ENCODE data around the gene TMEM243. TPM values are rescaled to one million over a fixed set of nuclear protein-coding genes. Genes with fewer than 3 reads are reported as not detected.

TMEM243 gene, protein sequence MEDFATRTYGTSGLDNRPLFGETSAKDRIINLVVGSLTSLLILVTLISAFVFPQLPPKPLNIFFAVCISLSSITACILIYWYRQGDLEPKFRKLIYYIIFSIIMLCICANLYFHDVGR
- total RNA-seq (50.3 TPM), polyA plus RNA-seq (ENCODE audit: insufficient read depth, low read depth, low replicate concordance) (37.7 TPM)
- long read RNA-seq, donor 1, transcript TMEM243-201 (4 exons, 1,063 nt): major isoform, 8 of 13 reads
- long read RNA-seq, donor 1, partial matches to known transcripts: 0 of 13 reads
- long read RNA-seq, donor 1, other reads (novel, unspliced or antisense): 0 of 13 reads
- long read RNA-seq, donor 2, partial matches to known transcripts: 0 of 5 reads
- long read RNA-seq, donor 2, other reads (novel, unspliced or antisense): 0 of 5 reads
- long read RNA-seq, donor 3, transcript TMEM243-201 (4 exons, 1,063 nt): major isoform, 18 of 23 reads
- long read RNA-seq, donor 3, partial matches to known transcripts: 0 of 23 reads
- long read RNA-seq, donor 3, other reads (novel, unspliced or antisense): 0 of 23 reads
- long read RNA-seq, donor 4, transcript TMEM243-201 (4 exons, 1,063 nt): major isoform, 10 of 14 reads
- long read RNA-seq, donor 4, partial matches to known transcripts: 0 of 14 reads
- long read RNA-seq, donor 4, other reads (novel, unspliced or antisense): 0 of 14 reads
- long read RNA-seq, donor 5, partial matches to known transcripts: 0 of 2 reads
- long read RNA-seq, donor 5, other reads (novel, unspliced or antisense): 0 of 2 reads
- long read RNA-seq, donor 6, transcript TMEM243-201 (4 exons, 1,063 nt): major isoform, 14 of 18 reads
- long read RNA-seq, donor 6, partial matches to known transcripts: 0 of 18 reads
- long read RNA-seq, donor 6, other reads (novel, unspliced or antisense): 0 of 18 reads
- long read RNA-seq, donor 7, transcript TMEM243-201 (4 exons, 1,063 nt): major isoform, 24 of 40 reads
- long read RNA-seq, donor 7, transcript TMEM243-203 (5 exons, 1,273 nt): minor isoform, 11 of 40 reads
- long read RNA-seq, donor 7, partial matches to known transcripts: 1 of 40 reads
- long read RNA-seq, donor 7, other reads (novel, unspliced or antisense): 4 of 40 reads
- long read RNA-seq, donor 8, transcript TMEM243-201 (4 exons, 1,063 nt): major isoform, 11 of 16 reads
- long read RNA-seq, donor 8, transcript TMEM243-203 (5 exons, 1,273 nt): minor isoform, 5 of 16 reads
- long read RNA-seq, donor 8, partial matches to known transcripts: 0 of 16 reads
- long read RNA-seq, donor 8, other reads (novel, unspliced or antisense): 0 of 16 reads
- long read RNA-seq, donor 9, transcript TMEM243-201 (4 exons, 1,063 nt): major isoform, 11 of 15 reads
- long read RNA-seq, donor 9, partial matches to known transcripts: 0 of 15 reads
- long read RNA-seq, donor 9, other reads (novel, unspliced or antisense): 0 of 15 reads
- long read RNA-seq, donor 10, transcript TMEM243-201 (4 exons, 1,063 nt): major isoform, 8 of 12 reads
- long read RNA-seq, donor 10, partial matches to known transcripts: 0 of 12 reads
- long read RNA-seq, donor 10, other reads (novel, unspliced or antisense): 0 of 12 reads

GRCh38 chr7:87219545-87220025 is at the start of gene TMEM243:
Gene TMEM243 (minus strand): TSS chr7:87219732. CDS start chr7:87219503, 229 bp downstream.
- no peak for FAIRE-seq
- intact Hi-C loops (cut with DNase I): no loop called here

GRCh38 chr7:87267239-87267900 is 47.8 kb upstream of the TMEM243 start:
- no peak overlapping the region for H3K4me3 ChIP-seq (ENCODE audit: low read length in 3 of 3)
- no peak for FAIRE-seq
- intact Hi-C loops (cut with DNase I): no loop called here
- no peak overlapping the region for H3K27ac ChIP-seq (ENCODE audit: low read depth in 2 of 2, low read length in 2 of 2)
- H3K9me3 ChIP-seq (ENCODE audit: control insufficient read depth in 2 of 3, insufficient read depth in 1 of 3, low read length in 3 of 3): no peaks in the 10 kb centered on the region
- TF ChIP-seq, protein P1, sequence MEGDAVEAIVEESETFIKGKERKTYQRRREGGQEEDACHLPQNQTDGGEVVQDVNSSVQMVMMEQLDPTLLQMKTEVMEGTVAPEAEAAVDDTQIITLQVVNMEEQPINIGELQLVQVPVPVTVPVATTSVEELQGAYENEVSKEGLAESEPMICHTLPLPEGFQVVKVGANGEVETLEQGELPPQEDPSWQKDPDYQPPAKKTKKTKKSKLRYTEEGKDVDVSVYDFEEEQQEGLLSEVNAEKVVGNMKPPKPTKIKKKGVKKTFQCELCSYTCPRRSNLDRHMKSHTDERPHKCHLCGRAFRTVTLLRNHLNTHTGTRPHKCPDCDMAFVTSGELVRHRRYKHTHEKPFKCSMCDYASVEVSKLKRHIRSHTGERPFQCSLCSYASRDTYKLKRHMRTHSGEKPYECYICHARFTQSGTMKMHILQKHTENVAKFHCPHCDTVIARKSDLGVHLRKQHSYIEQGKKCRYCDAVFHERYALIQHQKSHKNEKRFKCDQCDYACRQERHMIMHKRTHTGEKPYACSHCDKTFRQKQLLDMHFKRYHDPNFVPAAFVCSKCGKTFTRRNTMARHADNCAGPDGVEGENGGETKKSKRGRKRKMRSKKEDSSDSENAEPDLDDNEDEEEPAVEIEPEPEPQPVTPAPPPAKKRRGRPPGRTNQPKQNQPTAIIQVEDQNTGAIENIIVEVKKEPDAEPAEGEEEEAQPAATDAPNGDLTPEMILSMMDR (IDR thresholded peaks at IDR 0.05; ENCODE audit: borderline replicate concordance, extremely low read depth, insufficient read depth): no peak
- no peaks in the 10 kb centered on the region for H3K36me3 ChIP-seq (ENCODE audit: control insufficient read depth in 2 of 3, insufficient read depth in 3 of 3, low read length in 3 of 3)
- DNase-seq: no peak
- no peak overlapping the region for H3K9ac ChIP-seq (ENCODE audit: low read length in 3 of 3)
- no peaks in the 10 kb centered on the region for H3K4me1 ChIP-seq (ENCODE audit: control insufficient read depth in 2 of 3, insufficient read depth in 2 of 3, low read depth in 1 of 3, low read length in 3 of 3)
- H3K27me3 ChIP-seq (ENCODE audit: control insufficient read depth, insufficient read depth, low read length): no peaks in the 10 kb centered on the region

More at GRCh38 chr7:87219545-87220025, at the start of gene TMEM243:
- Histone ChIP-seq H3K9me3 (ENCODE audit: control insufficient read depth in 2 of 3, insufficient read depth in 1 of 3, low read length in 3 of 3) (no peaks in the 10 kb centered on the region), H3K27ac (ENCODE audit: low read depth in 2 of 2, low read length in 2 of 2) (peak within 1 kb of the TSS; percentile 84 to 93), H3K27me3 (ENCODE audit: control insufficient read depth, insufficient read depth, low read length) (no peaks in the 10 kb centered on the region), H3K4me1 (ENCODE audit: control insufficient read depth in 2 of 3, insufficient read depth in 2 of 3, low read depth in 1 of 3, low read length in 3 of 3) (peaks cover 0 to 20% (median 19%) of the 10 kb centered on the region in 3 donors), H3K4me3 (ENCODE audit: low read length in 3 of 3) (peak within 1 kb of the TSS; percentile 88 to 98 (median 94)), H3K9ac (ENCODE audit: low read length in 3 of 3) (peak within 1 kb of the TSS; percentile 73 to 87 (median 82)), H3K36me3 (ENCODE audit: control insufficient read depth in 2 of 3, insufficient read depth in 3 of 3, low read length in 3 of 3) (no peaks in the 10 kb centered on the region)
- TF ChIP-seq, protein P1 (IDR thresholded peaks at IDR 0.05; ENCODE audit: borderline replicate concordance, extremely low read depth, insufficient read depth): peak; percentile 33
- peak in 4 of 5 donors; percentile 74 to 95 (median 87) for DNase-seq

- H3K9ac ChIP-seq (ENCODE audit: low read length in 3 of 3): no peak overlapping the region
- no peaks in the 10 kb centered on the region for H3K9me3 ChIP-seq (ENCODE audit: control insufficient read depth in 2 of 3, insufficient read depth in 1 of 3, low read length in 3 of 3)
- FAIRE-seq (no peak), DNase-seq (no peak)
- TF ChIP-seq, protein P1 (IDR thresholded peaks at IDR 0.05; ENCODE audit: borderline replicate concordance, extremely low read depth, insufficient read depth): no peak
- no peaks in the 10 kb centered on the region for H3K36me3 ChIP-seq (ENCODE audit: control insufficient read depth in 2 of 3, insufficient read depth in 3 of 3, low read length in 3 of 3)
- intact Hi-C loops (cut with DNase I): no loop called here
- no peaks in the 10 kb centered on the region for H3K27me3 ChIP-seq (ENCODE audit: control insufficient read depth, insufficient read depth, low read length)
- no peaks in the 10 kb centered on the region for H3K4me1 ChIP-seq (ENCODE audit: control insufficient read depth in 2 of 3, insufficient read depth in 2 of 3, low read depth in 1 of 3, low read length in 3 of 3)
- H3K4me3 ChIP-seq (ENCODE audit: low read length in 3 of 3): no peak overlapping the region
- no peak overlapping the region for H3K27ac ChIP-seq (ENCODE audit: low read depth in 2 of 2, low read length in 2 of 2)
Observed at GRCh38 chr7:87263537-87263936, 44.0 kb upstream of the TMEM243 start.
